ENCODE results near the gene RAI1. TPM values are rescaled to one million over a fixed set of nuclear protein-coding genes. Genes with fewer than 3 reads are reported as not detected.

RAI1 gene
- total and polyA plus RNA-seq, 10 of the 15 experiments (the other 5 are each of a cell fraction or from before 2014, with no cell fraction given): 0.66 to 37.7 (median 6.0) TPM

DNA sequence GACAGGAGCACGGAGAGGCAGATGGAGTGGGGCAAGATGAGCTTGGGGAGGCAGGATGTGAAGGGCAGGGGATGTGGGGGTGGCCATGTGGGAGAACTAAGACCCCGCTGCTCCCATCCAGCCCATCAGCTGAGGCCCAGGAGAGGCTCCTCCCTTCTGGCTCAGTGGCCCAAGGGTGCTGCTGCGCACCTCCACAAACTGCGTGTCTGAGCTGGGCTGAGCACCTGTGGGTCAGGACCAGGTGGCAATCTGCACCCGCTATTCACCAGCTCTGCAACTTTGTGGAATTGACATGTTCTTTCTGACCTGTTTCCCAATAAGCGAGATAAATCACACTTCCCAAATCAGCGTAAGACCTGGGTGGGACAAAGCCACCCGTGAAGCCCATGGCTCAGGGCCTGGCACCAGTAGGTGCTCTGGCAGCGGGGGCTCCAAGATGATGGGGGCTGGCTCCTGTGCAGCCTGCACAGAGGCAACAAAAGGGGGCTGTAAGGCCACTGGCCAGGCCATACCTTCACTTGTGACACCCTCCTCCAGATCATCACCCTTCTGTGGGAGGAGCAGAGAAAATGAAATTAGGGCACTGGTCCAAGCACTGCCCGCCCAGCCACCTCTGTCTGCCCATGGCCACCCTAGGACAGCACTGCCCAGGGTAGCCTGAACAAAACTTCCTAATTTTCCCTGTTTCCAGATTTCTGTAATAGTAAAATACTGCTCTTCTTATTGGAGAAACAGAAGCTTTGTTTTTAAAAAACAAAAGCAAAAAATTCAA lies 167.2 kb downstream of the RAI1 start:
- Histone ChIP-seq H3K4me2 (ENCODE audit: control insufficient read depth, insufficient read depth) (no peak overlapping the region), H4K20me1 (ENCODE audit: control insufficient read depth, insufficient read depth) (no peaks in the 10 kb centered on the region), H3K9me3 (replicated peaks; ENCODE audit: control insufficient read depth, insufficient read depth, low read length) (no peaks in the 10 kb centered on the region), H3K9ac (ENCODE audit: control insufficient read depth, insufficient read depth, low read length) (no peak overlapping the region), H3K36me3 (ENCODE audit: control insufficient read depth in 2 of 2, insufficient read depth in 2 of 2, low read length in 1 of 2) (no peaks in the 10 kb centered on the region), H3K27me3 (replicated peaks in 1 of 2; ENCODE audit: control insufficient read depth in 2 of 2, insufficient read depth in 2 of 2, low read length in 1 of 2) (no peaks in the 10 kb centered on the region), H3K79me2 (ENCODE audit: control insufficient read depth, insufficient read depth, low read length) (no peaks in the 10 kb centered on the region), H3K4me3 (no peak overlapping the region), H3K4me1 (ENCODE audit: control insufficient read depth, insufficient read depth, low read length) (peaks cover 20% of the 10 kb centered on the region), H2AFZ (ENCODE audit: control insufficient read depth, low read depth, low read length) (no peak overlapping the region), H3K27ac (ENCODE audit: control insufficient read depth, insufficient read depth) (no peak overlapping the region)
- CTCF ChIA-PET: interaction anchor here (0.8 to 3.6 kb wide), 6 partner anchors 10 to 168 kb away, joined by 3 to 14 read pairs (median 8); partner anchors contain the start of gene SREBF1
- ATAC-seq (no peak), FAIRE-seq (no peak), DNase-seq (ENCODE audit: low read depth, low spot score) (no peak)
- BruUV-seq (replicated peaks): no TSS peak
- RAD21 ChIA-PET (ENCODE audit: unreplicated experiment): interaction anchor here (0.8 to 2.1 kb wide), 6 partner anchors 8 to 185 kb away, joined by 3 to 12 read pairs (median 5); partner anchors contain the start of gene SREBF1
- SMC1A ChIA-PET (ENCODE audit: uncharacterized antibody, unreplicated experiment): interaction anchor here (0.6 to 2.4 kb wide), 11 partner anchors 8 to 169 kb away, joined by 3 to 12 read pairs (median 4); no protein-coding TSS in a partner anchor
- POLR2A ChIA-PET: interaction anchor here (0.7 to 4.0 kb wide), 5 partner anchors 8 to 166 kb away, joined by 3 to 37 read pairs (median 9); partner anchors contain the start of gene SREBF1
- TF ChIP-seq, protein P1, sequence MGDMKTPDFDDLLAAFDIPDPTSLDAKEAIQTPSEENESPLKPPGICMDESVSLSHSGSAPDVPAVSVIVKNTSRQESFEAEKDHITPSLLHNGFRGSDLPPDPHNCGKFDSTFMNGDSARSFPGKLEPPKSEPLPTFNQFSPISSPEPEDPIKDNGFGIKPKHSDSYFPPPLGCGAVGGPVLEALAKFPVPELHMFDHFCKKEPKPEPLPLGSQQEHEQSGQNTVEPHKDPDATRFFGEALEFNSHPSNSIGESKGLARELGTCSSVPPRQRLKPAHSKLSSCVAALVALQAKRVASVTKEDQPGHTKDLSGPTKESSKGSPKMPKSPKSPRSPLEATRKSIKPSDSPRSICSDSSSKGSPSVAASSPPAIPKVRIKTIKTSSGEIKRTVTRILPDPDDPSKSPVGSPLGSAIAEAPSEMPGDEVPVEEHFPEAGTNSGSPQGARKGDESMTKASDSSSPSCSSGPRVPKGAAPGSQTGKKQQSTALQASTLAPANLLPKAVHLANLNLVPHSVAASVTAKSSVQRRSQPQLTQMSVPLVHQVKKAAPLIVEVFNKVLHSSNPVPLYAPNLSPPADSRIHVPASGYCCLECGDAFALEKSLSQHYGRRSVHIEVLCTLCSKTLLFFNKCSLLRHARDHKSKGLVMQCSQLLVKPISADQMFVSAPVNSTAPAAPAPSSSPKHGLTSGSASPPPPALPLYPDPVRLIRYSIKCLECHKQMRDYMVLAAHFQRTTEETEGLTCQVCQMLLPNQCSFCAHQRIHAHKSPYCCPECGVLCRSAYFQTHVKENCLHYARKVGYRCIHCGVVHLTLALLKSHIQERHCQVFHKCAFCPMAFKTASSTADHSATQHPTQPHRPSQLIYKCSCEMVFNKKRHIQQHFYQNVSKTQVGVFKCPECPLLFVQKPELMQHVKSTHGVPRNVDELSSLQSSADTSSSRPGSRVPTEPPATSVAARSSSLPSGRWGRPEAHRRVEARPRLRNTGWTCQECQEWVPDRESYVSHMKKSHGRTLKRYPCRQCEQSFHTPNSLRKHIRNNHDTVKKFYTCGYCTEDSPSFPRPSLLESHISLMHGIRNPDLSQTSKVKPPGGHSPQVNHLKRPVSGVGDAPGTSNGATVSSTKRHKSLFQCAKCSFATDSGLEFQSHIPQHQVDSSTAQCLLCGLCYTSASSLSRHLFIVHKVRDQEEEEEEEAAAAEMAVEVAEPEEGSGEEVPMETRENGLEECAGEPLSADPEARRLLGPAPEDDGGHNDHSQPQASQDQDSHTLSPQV (IDR thresholded peaks at IDR 0.05): no peak
- TF ChIP-seq SREBF1 (IDR thresholded peaks at IDR 0.05; ENCODE audit: low read length) (no peak), RBBP5 (conservative IDR thresholded peaks at IDR 0.05) (no peak), CREB1 (IDR thresholded peaks at IDR 0.05; ENCODE audit: low read depth) (no peak), HDAC2 (IDR thresholded peaks at IDR 0.05) (no peak), POLR2AphosphoS5 (IDR thresholded peaks at IDR 0.05; ENCODE audit: low read length) (no peak), RB1 (IDR thresholded peaks at IDR 0.05; ENCODE audit: borderline replicate concordance) (no peak), YY1 (IDR thresholded peaks at IDR 0.05; ENCODE audit: low read depth, low read length) (no peak), ZNF207 (IDR thresholded peaks at IDR 0.05; ENCODE audit: borderline replicate concordance) (no peak), GABPA (IDR thresholded peaks at IDR 0.05; ENCODE audit: low read depth) (no peak), RFX5 (IDR thresholded peaks at IDR 0.05; ENCODE audit: low read depth, low read length) (no peak)
- TF ChIP-seq, protein P2, sequence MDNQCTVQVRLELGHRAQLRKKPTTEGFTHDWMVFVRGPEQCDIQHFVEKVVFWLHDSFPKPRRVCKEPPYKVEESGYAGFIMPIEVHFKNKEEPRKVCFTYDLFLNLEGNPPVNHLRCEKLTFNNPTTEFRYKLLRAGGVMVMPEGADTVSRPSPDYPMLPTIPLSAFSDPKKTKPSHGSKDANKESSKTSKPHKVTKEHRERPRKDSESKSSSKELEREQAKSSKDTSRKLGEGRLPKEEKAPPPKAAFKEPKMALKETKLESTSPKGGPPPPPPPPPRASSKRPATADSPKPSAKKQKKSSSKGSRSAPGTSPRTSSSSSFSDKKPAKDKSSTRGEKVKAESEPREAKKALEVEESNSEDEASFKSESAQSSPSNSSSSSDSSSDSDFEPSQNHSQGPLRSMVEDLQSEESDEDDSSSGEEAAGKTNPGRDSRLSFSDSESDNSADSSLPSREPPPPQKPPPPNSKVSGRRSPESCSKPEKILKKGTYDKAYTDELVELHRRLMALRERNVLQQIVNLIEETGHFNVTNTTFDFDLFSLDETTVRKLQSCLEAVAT (IDR thresholded peaks at IDR 0.05): no peak
- WGBS (ENCODE audit: insufficient coverage, insufficient replicate concordance, low lambda C conversion rate, missing lambda C conversion rate): 95% methylated on average over 10 of the region's 10 CpGs
- in situ Hi-C loops (cut with MboI) (no loop called here), intact Hi-C loops (cut with micrococcal nuclease; ENCODE audit: unreplicated experiment) (no loop called here)
